ENCODE measurements around the gene NUBP1.

The NUBP1 gene

GRCh38 chr16:10813099-10813455 lies 69.4 kb downstream of the NUBP1 start:
- Histone ChIP-seq H3K27ac (ENCODE audit: low read depth, low read length) (no peak overlapping the region), H3K79me2 (ENCODE audit: insufficient read depth, low read length) (no peaks in the 10 kb centered on the region), H3F3A (ENCODE audit: insufficient read depth) (no peaks in the 10 kb centered on the region), H3K9me2 (replicated peaks; ENCODE audit: insufficient read depth, low read length) (no peaks in the 10 kb centered on the region), H2AFZ (ENCODE audit: low read depth, low read length, severe bottlenecking) (no peak overlapping the region), H3K9me3 (ENCODE audit: insufficient read depth, low read length) (no peaks in the 10 kb centered on the region), H3K36me3 (ENCODE audit: low read length) (no peaks in the 10 kb centered on the region), H3K27me3 (ENCODE audit: low read length) (no peaks in the 10 kb centered on the region), H3K9ac (ENCODE audit: low read length) (no peak overlapping the region), H3K4me3 (ENCODE audit: insufficient read depth, low read length, poor library complexity, severe bottlenecking) (no peak overlapping the region), H4K20me1 (ENCODE audit: low read depth, low read length) (no peaks in the 10 kb centered on the region), H3K4me2 (ENCODE audit: low read depth, low read length, poor library complexity, severe bottlenecking) (no peak overlapping the region)
- TF ChIP-seq EZH2phosphoT487 (conservative IDR thresholded peaks at IDR 0.05; ENCODE audit: low read length), result no peak
- no peak for TF ChIP-seq CTCF (IDR thresholded peaks at IDR 0.05; ENCODE audit: insufficient read depth, low read length, poor library complexity, severe bottlenecking)

GRCh38 chr16:10817514-10817913 lies 73.9 kb downstream of the NUBP1 start:
- Histone ChIP-seq H3K4me3 (ENCODE audit: insufficient read depth, low read length, poor library complexity, severe bottlenecking) (no peak overlapping the region), H3K27me3 (ENCODE audit: low read length) (no peaks in the 10 kb centered on the region), H3K27ac (ENCODE audit: low read depth, low read length) (no peak overlapping the region), H3F3A (ENCODE audit: insufficient read depth) (no peaks in the 10 kb centered on the region), H3K9me3 (ENCODE audit: insufficient read depth, low read length) (no peaks in the 10 kb centered on the region), H4K20me1 (ENCODE audit: low read depth, low read length) (no peaks in the 10 kb centered on the region), H2AFZ (ENCODE audit: low read depth, low read length, severe bottlenecking) (no peak overlapping the region), H3K79me2 (ENCODE audit: insufficient read depth, low read length) (no peaks in the 10 kb centered on the region), H3K36me3 (ENCODE audit: low read length) (no peaks in the 10 kb centered on the region), H3K9ac (ENCODE audit: low read length) (no peak overlapping the region), H3K9me2 (replicated peaks; ENCODE audit: insufficient read depth, low read length) (no peaks in the 10 kb centered on the region), H3K4me2 (ENCODE audit: low read depth, low read length, poor library complexity, severe bottlenecking) (no peak overlapping the region)
- TF ChIP-seq CTCF (IDR thresholded peaks at IDR 0.05; ENCODE audit: insufficient read depth, low read length, poor library complexity, severe bottlenecking) (no peak), EZH2phosphoT487 (conservative IDR thresholded peaks at IDR 0.05; ENCODE audit: low read length) (no peak)

- no peaks in the 10 kb centered on the region for H3K27me3 ChIP-seq (ENCODE audit: low read length)
- H2AFZ ChIP-seq (ENCODE audit: low read depth, low read length, severe bottlenecking), result no peak within 1 kb of the TSS
- no peak within 1 kb of the TSS for H3K4me2 ChIP-seq (ENCODE audit: low read depth, low read length, poor library complexity, severe bottlenecking)
- no peaks in the 10 kb centered on the region for H4K20me1 ChIP-seq (ENCODE audit: low read depth, low read length)
- no peak for TF ChIP-seq EZH2phosphoT487 (conservative IDR thresholded peaks at IDR 0.05; ENCODE audit: low read length)
- H3K79me2 ChIP-seq (ENCODE audit: insufficient read depth, low read length), result no peaks in the 10 kb centered on the region
- no peaks in the 10 kb centered on the region for H3K9me2 ChIP-seq (replicated peaks; ENCODE audit: insufficient read depth, low read length)
- no peak within 1 kb of the TSS for H3K9ac ChIP-seq (ENCODE audit: low read length)
- H3K27ac ChIP-seq (ENCODE audit: low read depth, low read length), result no peak within 1 kb of the TSS
- H3K36me3 ChIP-seq (ENCODE audit: low read length), result no peaks in the 10 kb centered on the region
- H3K9me3 ChIP-seq (ENCODE audit: insufficient read depth, low read length), result no peaks in the 10 kb centered on the region
- H3K4me3 ChIP-seq (ENCODE audit: insufficient read depth, low read length, poor library complexity, severe bottlenecking), result no peak within 1 kb of the TSS
- H3F3A ChIP-seq (ENCODE audit: insufficient read depth), result no peaks in the 10 kb centered on the region
Measured at GRCh38 chr16:10817963-10818941, 74.6 kb downstream of the NUBP1 start, which contains the start of gene TVP23A. Gene TVP23A, minus strand, starts transcription at chr16:10818794. Its CDS starts 301 bp downstream, at chr16:10818493.
